K562 (cell line): ENCODE data around the gene IFNGR1. TPM values are rescaled to one million over a fixed set of nuclear protein-coding genes. Genes with fewer than 3 reads are reported as not detected.

Source experiments
- ATF1 ChIP-seq, 2 experiments: fragments of 450-650 bp in 1 of 2; IDR thresholded peaks; 2 replicates each; pipeline ENCODE4 v1.6.1; 2016; ENCODE audit warnings: missing compliant biosample characterization in 1 of 2, missing genetic modification characterization in 1 of 2
- BACH1 ChIP-seq: fragments of 200-800 bp; sonication (Bioruptor generic); IDR thresholded peaks from 2 replicates; pipeline ENCODE4 v1.6.1; 2016; ENCODE audit warnings: missing genetic modification characterization, missing compliant biosample characterization
- C11orf30 ChIP-seq: fragments of 450-650 bp; IDR thresholded peaks from 2 replicates; pipeline ENCODE4 v1.6.1; 2016; ENCODE audit warnings: low read depth, mild to moderate bottlenecking
- DNMT1 ChIP-seq: fragments of 450-650 bp; IDR thresholded peaks from 2 replicates; pipeline ENCODE4 v1.6.1; 2016; ENCODE audit warnings: antibody characterized with exemption, mild to moderate bottlenecking
- FOXA3 ChIP-seq, 2 experiments: fragments of 450-650 bp in 1 of 2; sonication (generic) in 1 of 2; formaldehyde crosslinking; IDR thresholded peaks in 1 of 2; conservative IDR thresholded peaks in 1 of 2; 2 replicates each; pipeline versions ENCODE4 v1.4.0 to v1.8.0; 2020 to 2022; ENCODE audit warnings: mild to moderate bottlenecking in 2 of 2, missing genetic modification reagents in 1 of 2
- HDAC2 ChIP-seq: fragments of 450-650 bp; IDR thresholded peaks from 2 replicates; pipeline ENCODE4 v1.6.1; 2016; ENCODE audit warnings: mild to moderate bottlenecking
- MAFF ChIP-seq: IDR thresholded peaks from 2 replicates; pipeline ENCODE4 v1.6.1; 2012; ENCODE audit warnings: low read length, improper control_type of control experiment
- NCOA1 ChIP-seq: fragments of 450-650 bp; IDR thresholded peaks from 2 replicates; pipeline ENCODE4 v1.6.1; 2016; ENCODE audit warnings: low read depth
- NCOR1 ChIP-seq: fragments of 450-650 bp; IDR thresholded peaks from 2 replicates; pipeline ENCODE4 v1.6.1; 2016; ENCODE audit warnings: mild to moderate bottlenecking, moderate library complexity
- PKNOX1 ChIP-seq: fragments of 450-650 bp; IDR thresholded peaks from 2 replicates; pipeline ENCODE4 v1.6.1; 2016
- RNF2 ChIP-seq: sonication (generic); IDR thresholded peaks from 2 replicates; pipeline ENCODE4 v1.6.1; 2016
- SRF ChIP-seq, 2 experiments: fragments of 250-450, 450-650 bp in 1 of 2; sonication (Bioruptor Pico) in 1 of 2; sonication (generic) in 1 of 2; formaldehyde crosslinking; IDR thresholded peaks; 2 replicates each; pipeline versions ENCODE4 v1.5.0 to v1.5.1; 2020 to 2022; ENCODE audit warnings: mild to moderate bottlenecking in 1 of 2, missing genetic modification reagents in 1 of 2
- TEAD2 ChIP-seq: fragments of 450-650 bp; IDR thresholded peaks from 2 replicates; pipeline ENCODE4 v1.6.1; 2016; ENCODE audit warnings: missing genetic modification characterization, control low read depth, missing compliant biosample characterization
- ZNF217 ChIP-seq: sonication (generic); formaldehyde crosslinking; IDR thresholded peaks from 2 replicates; pipeline ENCODE4 v1.8.0; 2022; ENCODE audit warnings: mild to moderate bottlenecking, missing genetic modification reagents
- ZNF639 ChIP-seq, 2 experiments: fragments of 200-800 bp in 1 of 2; sonication (Bioruptor generic) in 1 of 2; sonication (generic) in 1 of 2; formaldehyde crosslinking in 1 of 2; IDR thresholded peaks in 1 of 2; conservative IDR thresholded peaks in 1 of 2; 2 replicates each; pipeline versions ENCODE4 v1.5.0 to v1.6.1; 2016 to 2020; ENCODE audit warnings: missing compliant biosample characterization in 1 of 2, missing genetic modification characterization in 1 of 2, missing genetic modification reagents in 1 of 2
- polyA plus RNA-seq, 8 experiments: library from polyadenylated mRNA; depleted of rRNA in 4 of 8; stranded (reverse) in 5 of 8; unstranded in 3 of 8; fragments of >200 nt; fragmentation: Nextera tagmentation in 2 of 8; fragmentation: Illumina TruSeq in 1 of 8; extraction: Ambion mirVana in 2 of 8; extraction: Trizol in 1 of 8; gene quantifications; 2 replicates each; pipeline versions ENCODE4 v1.2.1 to v1.2.3, GENCODE V29; 2011 to 2014; ENCODE audit warnings: inconsistent platforms in 1 of 8, missing spikeins in 1 of 8
- total RNA-seq, 7 experiments: library from RNA; depleted of rRNA in 6 of 7; stranded (reverse); fragments of >200 nt in 6 of 7; fragmentation: Illumina TruSeq in 2 of 7; extraction: Trizol in 2 of 7; gene quantifications; 2 replicates each; pipeline versions ENCODE4 v1.2.1 to v1.2.3, GENCODE V29; 2011 to 2021; ENCODE audit warnings: low replicate concordance in 1 of 7
- TF ChIP-seq, protein P1 (sequence below), 2 experiments: fragments of 450-650 bp; IDR thresholded peaks; 2 replicates each; pipeline ENCODE4 v1.6.1; 2016; ENCODE audit warnings: mild to moderate bottlenecking in 2 of 2, borderline replicate concordance in 1 of 2, low read depth in 1 of 2, moderate library complexity in 1 of 2

Gene IFNGR1
- total and polyA plus RNA-seq, 9 of the 15 experiments (the other 6 are each of a cell fraction or from before 2014, with no cell fraction given), result 14.7 to 47.0 (median 26.7) TPM

DNA sequence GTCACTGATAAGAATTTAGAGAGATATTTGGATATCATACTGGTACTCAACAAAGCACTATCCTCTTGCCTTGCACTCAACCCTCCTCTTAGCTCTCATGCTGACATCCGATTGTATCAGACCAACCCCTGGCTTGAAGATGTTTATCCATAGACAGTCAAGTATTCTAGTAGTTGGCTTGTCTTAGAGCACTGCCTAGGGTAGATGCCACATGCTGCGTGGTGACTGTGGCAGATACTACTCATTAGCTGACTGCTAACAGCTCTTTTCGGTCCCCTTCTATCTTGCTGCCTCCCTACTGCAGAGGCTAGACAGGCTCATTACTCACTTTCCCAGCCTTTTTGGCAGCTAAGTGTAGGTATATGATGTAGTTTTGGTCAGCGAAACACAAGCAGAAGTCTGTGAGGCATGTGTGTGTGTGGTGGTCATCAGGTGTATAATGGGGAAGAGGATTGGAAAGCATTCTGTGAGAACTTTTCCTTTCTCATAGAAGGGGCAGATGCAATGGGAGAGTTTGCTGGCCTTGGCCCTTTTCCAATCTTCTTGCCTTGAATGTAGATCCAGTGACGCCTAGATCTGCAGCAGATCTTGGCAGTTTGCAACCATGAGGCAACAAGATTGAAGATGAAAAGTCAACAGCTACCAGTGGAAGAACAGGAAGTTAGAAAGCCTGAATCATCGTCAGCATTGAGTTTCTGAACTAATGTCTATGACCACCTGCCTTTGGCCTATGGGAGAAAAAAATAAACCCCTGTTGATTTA lies 4.4 kb upstream of the IFNGR1 start (continued):
- TF ChIP-seq, protein P1, sequence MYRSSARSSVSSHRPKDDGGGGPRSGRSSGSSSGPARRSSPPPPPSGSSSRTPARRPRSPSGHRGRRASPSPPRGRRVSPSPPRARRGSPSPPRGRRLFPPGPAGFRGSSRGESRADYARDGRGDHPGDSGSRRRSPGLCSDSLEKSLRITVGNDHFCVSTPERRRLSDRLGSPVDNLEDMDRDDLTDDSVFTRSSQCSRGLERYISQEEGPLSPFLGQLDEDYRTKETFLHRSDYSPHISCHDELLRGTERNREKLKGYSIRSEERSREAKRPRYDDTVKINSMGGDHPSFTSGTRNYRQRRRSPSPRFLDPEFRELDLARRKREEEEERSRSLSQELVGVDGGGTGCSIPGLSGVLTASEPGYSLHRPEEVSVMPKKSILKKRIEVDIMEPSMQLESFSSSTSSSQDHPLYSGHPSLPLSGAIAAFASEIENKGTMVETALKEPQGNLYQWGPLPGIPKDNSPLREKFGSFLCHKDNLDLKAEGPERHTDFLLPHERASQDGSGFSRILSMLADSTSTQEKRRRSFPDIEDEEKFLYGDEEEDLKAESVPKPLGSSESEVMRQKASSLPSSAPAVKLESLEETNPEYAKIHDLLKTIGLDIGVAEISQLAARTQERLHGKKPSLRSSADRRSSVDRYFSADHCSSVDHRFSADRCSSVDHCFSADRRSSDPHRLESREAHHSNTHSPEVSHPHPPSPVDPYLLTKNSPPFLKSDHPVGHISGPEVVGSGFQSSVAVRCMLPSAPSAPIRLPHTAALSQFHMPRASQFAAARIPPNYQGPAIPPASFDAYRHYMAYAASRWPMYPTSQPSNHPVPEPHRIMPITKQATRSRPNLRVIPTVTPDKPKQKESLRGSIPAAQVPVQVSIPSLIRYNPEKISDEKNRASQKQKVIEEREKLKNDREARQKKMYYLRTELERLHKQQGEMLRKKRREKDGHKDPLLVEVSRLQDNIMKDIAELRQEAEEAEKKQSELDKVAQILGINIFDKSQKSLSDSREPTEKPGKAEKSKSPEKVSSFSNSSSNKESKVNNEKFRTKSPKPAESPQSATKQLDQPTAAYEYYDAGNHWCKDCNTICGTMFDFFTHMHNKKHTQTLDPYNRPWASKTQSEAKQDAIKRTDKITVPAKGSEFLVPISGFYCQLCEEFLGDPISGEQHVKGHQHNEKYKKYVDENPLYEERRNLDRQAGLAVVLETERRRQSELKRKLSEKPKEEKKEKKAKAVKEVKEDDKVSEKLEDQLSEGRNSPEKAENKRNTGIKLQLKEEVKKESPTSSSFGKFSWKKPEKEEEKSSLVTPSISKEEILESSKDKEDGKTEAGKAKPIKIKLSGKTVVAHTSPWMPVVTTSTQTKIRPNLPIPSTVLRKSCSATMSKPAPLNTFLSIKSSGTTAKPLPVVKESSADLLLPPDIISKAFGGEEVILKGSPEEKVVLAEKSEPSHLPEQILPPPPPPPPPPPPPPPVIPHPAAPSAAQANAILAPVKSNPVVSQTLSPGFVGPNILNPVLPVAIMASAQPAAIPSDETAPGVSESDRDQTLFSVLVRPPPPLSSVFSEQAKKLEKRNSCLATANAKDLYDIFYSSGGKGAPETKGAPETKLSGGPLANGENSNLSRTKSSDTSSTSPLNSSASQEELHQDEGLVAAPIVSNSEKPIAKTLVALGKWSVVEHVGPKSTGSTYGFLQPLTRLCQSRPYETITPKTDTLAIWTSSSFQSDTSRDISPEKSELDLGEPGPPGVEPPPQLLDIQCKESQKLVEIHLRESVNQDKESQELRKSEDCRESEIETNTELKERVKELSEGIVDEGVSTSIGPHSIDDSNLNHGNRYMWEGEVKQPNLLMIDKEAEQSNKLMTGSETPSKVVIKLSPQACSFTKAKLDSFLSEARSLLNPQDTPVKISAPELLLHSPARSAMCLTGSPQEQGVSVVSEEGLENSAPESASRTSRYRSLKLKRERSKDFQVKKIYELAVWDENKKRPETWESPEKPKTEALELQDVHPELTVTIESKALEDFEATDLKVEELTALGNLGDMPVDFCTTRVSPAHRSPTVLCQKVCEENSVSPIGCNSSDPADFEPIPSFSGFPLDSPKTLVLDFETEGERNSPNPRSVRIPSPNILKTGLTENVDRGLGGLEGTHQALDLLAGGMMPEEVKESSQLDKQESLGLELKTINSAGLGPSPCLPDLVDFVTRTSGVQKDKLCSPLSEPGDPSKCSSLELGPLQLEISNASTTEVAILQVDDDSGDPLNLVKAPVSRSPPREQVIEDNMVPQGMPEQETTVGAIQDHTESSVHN (IDR thresholded peaks at IDR 0.05; ENCODE audit: borderline replicate concordance in 1 of 2, low read depth in 1 of 2), result peak in 1 of 2 experiments; percentile 63; a peak in 1 of 4 replicates
- TF ChIP-seq MAFF (peak; percentile 48; the same call in 1 of the 2 replicates), TEAD2 (tag) (0 out of 2 replicates have a peak, but pooled peaks have one; percentile 65), NCOA1 (peak; percentile 58; the same call in 1 of the 2 replicates), DNMT1 (no peak), RNF2 (peak; percentile 84; the same call in 1 of the 2 replicates), BACH1 (tag) (peak; percentile 61), ZNF217 (no peak), FOXA3 (CRISPR knock-in tag; conservative IDR thresholded peaks at IDR 0.05 in 1 of 2, IDR thresholded peaks at IDR 0.05 in 1 of 2) (peak; percentile 89 to 97; a peak in 3 of 4 replicates), ATF1 (CRISPR knock-in tag; IDR thresholded peaks at IDR 0.05) (no peak), ATF1 (tag; IDR thresholded peaks at IDR 0.05) (peak; percentile 71), ZNF639 (CRISPR knock-in tag; conservative IDR thresholded peaks at IDR 0.05 in 1 of 2, IDR thresholded peaks at IDR 0.05 in 1 of 2) (0 out of 4 replicates have a peak, but pooled peaks of 1 of the 2 experiments have one; percentile 40), C11orf30 (peak; percentile 87), SRF (CRISPR knock-in tag; IDR thresholded peaks at IDR 0.05) (peak in 1 of 2 experiments; percentile 31; a peak in 1 of 4 replicates), PKNOX1 (peak; percentile 28), NCOR1 (peak; percentile 19; the same call in 1 of the 2 replicates), HDAC2 (0 out of 2 replicates have a peak, but pooled peaks have one; percentile 25)
